ENCODE measurements around the gene MYO10. TPM values are rescaled to one million over a fixed set of nuclear protein-coding genes. Genes with fewer than 3 reads are reported as not detected.

The MYO10 gene
- total RNA-seq, 4 donors from 2014 or later = 30.6 to 55.9 (median 38.2) TPM

DNA sequence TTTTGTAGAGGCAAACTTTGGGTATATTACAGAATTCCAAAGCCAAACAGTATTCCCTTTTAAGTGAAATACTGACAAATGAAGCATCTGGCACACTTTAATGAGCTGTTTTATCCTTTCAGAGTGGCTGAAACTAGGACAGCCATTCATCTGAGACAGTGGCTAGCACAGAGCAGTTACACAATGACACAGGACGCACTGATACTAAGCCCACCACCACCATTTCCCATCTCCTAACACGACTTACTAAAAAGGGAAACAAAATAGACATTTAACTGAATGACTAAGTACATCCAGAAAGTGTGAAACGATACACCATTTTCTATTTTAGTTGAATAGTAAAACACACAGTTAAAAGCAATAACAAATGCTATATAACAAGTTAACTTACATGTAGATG lies 198.9 kb downstream of the MYO10 start:
- H3K4me3 ChIP-seq = no peak overlapping the region
- no peaks in the 10 kb centered on the region for H3K27me3 ChIP-seq
- H3K36me3 ChIP-seq = no peaks in the 10 kb centered on the region
- peaks cover 0 to 36% (median 5%) of the 10 kb centered on the region in 4 donors for H3K4me1 ChIP-seq
- 39 to 58% methylated on average over 3 of the region's 3 CpGs for WGBS, 2 donors
- H3K9me3 ChIP-seq = no peaks in the 10 kb centered on the region
- TF ChIP-seq, protein P1, sequence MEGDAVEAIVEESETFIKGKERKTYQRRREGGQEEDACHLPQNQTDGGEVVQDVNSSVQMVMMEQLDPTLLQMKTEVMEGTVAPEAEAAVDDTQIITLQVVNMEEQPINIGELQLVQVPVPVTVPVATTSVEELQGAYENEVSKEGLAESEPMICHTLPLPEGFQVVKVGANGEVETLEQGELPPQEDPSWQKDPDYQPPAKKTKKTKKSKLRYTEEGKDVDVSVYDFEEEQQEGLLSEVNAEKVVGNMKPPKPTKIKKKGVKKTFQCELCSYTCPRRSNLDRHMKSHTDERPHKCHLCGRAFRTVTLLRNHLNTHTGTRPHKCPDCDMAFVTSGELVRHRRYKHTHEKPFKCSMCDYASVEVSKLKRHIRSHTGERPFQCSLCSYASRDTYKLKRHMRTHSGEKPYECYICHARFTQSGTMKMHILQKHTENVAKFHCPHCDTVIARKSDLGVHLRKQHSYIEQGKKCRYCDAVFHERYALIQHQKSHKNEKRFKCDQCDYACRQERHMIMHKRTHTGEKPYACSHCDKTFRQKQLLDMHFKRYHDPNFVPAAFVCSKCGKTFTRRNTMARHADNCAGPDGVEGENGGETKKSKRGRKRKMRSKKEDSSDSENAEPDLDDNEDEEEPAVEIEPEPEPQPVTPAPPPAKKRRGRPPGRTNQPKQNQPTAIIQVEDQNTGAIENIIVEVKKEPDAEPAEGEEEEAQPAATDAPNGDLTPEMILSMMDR (IDR thresholded peaks at IDR 0.05) = no peak
- no peak for TF ChIP-seq POLR2A (IDR thresholded peaks at IDR 0.05)
- no peak for TF ChIP-seq EP300 (IDR thresholded peaks at IDR 0.05)
- no peak for DNase-seq (ENCODE audit: low spot score in 2 of 2)
- H3K27ac ChIP-seq = no peak overlapping the region

- DNase-seq (ENCODE audit: low spot score in 2 of 2) = peak in 1 of 2 donors; percentile 17
- Histone ChIP-seq H3K4me1 (peaks cover 0 to 28% (median 5%) of the 10 kb centered on the region in 4 donors), H3K36me3 (no peaks in the 10 kb centered on the region), H3K9me3 (no peaks in the 10 kb centered on the region), H3K27me3 (no peaks in the 10 kb centered on the region), H3K27ac (no peak overlapping the region), H3K4me3 (no peak overlapping the region)
- 31 to 37% methylated on average over 14 of the region's 14 CpGs for WGBS, 2 donors
- TF ChIP-seq, protein P1 (IDR thresholded peaks at IDR 0.05) = no peak
- TF ChIP-seq EP300 (IDR thresholded peaks at IDR 0.05) (no peak), POLR2A (IDR thresholded peaks at IDR 0.05) (no peak)
Observed at GRCh38 chr5:16736158-16736995, 199.7 kb downstream of the MYO10 start.

DNA sequence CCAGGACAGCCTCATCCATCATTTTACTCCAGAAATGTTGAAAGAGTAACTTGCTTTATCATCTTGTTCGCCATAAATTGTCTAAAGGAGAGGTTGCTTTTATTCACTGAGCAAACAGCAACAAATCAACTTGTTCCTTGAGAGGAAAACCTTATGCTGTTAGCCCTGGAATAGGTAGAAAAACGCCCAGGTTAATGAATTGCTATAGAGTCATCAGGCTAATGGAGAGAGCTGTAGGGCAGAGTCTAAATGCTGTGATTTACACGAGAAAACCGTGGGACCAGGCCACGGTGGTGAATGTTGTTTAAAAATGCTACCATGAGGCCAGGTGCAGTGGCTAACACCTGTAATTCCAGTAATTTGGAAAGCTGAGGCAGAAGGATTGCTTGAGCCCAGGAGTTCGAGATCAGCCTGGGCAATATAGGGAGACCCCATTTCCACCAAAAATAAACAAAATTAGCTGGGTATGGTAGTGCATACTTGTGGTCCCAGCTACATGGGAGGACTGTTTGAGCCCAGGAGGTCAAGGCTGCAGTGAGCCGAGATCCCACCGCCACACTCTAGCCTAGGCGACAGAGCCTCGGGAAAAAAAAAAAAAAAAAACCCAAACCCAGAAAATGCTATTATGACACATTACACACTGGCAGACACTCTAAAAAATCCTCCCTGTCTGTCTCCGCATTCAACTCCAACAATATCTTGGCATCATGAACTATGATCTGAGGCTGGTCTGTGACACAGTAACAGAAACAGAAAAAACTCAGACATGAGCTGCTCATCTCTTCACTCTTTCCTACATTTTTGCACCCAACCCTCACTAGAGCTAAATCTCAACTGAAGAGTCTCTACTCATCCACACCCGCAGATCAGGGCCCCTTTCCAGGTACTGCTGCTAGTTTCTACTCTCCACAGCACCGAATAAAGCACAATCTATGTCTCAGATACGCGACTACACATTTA lies 200.7 kb downstream of the MYO10 start:
- no peak overlapping the region for H3K27ac ChIP-seq
- TF ChIP-seq POLR2A (IDR thresholded peaks at IDR 0.05) (no peak), EP300 (IDR thresholded peaks at IDR 0.05) (no peak)
- TF ChIP-seq, protein P1 (IDR thresholded peaks at IDR 0.05) = no peak
- no peaks in the 10 kb centered on the region for H3K27me3 ChIP-seq
- H3K4me1 ChIP-seq = peaks cover 0 to 20% (median 5%) of the 10 kb centered on the region in 4 donors
- no peaks in the 10 kb centered on the region for H3K36me3 ChIP-seq
- no peaks in the 10 kb centered on the region for H3K9me3 ChIP-seq
- no peak for DNase-seq (ENCODE audit: low spot score in 2 of 2)
- 69% methylated on average over 15 of the region's 15 CpGs for WGBS, 2 donors
- no peak overlapping the region for H3K4me3 ChIP-seq

GRCh38 chr5:16733331-16734006 lies 202.6 kb downstream of the MYO10 start:
- DNase-seq (ENCODE audit: low spot score in 2 of 2) = no peak
- no peak overlapping the region for H3K4me3 ChIP-seq
- no peak overlapping the region for H3K27ac ChIP-seq
- TF ChIP-seq POLR2A (IDR thresholded peaks at IDR 0.05) (no peak), EP300 (IDR thresholded peaks at IDR 0.05) (no peak)
- TF ChIP-seq, protein P1 (IDR thresholded peaks at IDR 0.05) = no peak
- WGBS, 2 donors = 71 to 78% methylated on average over 12 of the region's 12 CpGs
- H3K9me3 ChIP-seq = no peaks in the 10 kb centered on the region
- no peaks in the 10 kb centered on the region for H3K27me3 ChIP-seq
- no peaks in the 10 kb centered on the region for H3K36me3 ChIP-seq
- peaks cover 0 to 19% (median 5%) of the 10 kb centered on the region in 4 donors for H3K4me1 ChIP-seq

All from tibial nerve (tissue), 4 donors.